ENCODE results near the gene TRRAP. TPM values are rescaled to one million over a fixed set of nuclear protein-coding genes. Genes with fewer than 3 reads are reported as not detected.

TRRAP gene
- total and polyA plus RNA-seq, 2 experiments from 2014 or later = 14.9 to 58.7 TPM

DNA sequence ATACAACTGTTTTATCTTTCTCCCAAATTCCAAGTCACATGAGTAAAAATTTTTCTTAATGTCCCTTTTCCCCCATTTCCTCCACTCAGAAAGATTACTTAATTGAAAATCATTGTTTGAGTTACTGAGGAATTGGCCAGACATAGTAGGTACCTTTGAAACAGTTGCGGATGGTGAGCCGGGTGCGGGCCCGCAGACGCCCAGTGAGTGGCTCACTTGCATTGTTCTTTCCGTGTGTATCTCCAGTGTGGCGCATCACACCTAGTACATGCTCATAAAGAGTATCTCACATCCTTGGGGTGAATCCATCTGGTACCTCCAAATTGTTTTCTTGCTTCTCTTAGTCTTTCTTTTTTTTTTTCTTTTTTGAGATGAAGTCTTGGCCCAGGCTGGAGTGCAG is 14.3 kb downstream of the TRRAP start:
- peaks cover 3% of the 10 kb centered on the region for H3K27me3 Mint-ChIP-seq (ENCODE audit: insufficient read depth, low read depth, poor library complexity)
- no peak overlapping the region for H3K4me3 Mint-ChIP-seq
- H3K36me3 Mint-ChIP-seq (ENCODE audit: low read depth) = peaks cover 80% of the 10 kb centered on the region
- Histone ChIP-seq H3K4me1 (ENCODE audit: insufficient read depth) (no peaks in the 10 kb centered on the region), H3K4me3 (no peak overlapping the region), H2AFZ (no peak overlapping the region), H3K79me2 (replicated peaks; ENCODE audit: insufficient read depth) (no peaks in the 10 kb centered on the region), H3K36me3 (ENCODE audit: insufficient read depth) (peaks cover 53% of the 10 kb centered on the region), H3F3A (replicated peaks; ENCODE audit: low read depth) (no peaks in the 10 kb centered on the region), H3K4me2 (no peak overlapping the region), H3K27me3 (ENCODE audit: insufficient read depth) (no peaks in the 10 kb centered on the region), H3K9me2 (ENCODE audit: insufficient read depth) (no peaks in the 10 kb centered on the region), H4K20me1 (replicated peaks; ENCODE audit: insufficient read depth) (peaks cover 34% of the 10 kb centered on the region; the same call in 1 of the 2 replicates), H3K27ac (ENCODE audit: low read depth) (no peak overlapping the region)
- H3K4me1 Mint-ChIP-seq = no peaks in the 10 kb centered on the region
- no peak for ATAC-seq
- DNase-seq (ENCODE audit: low spot score) = no peak
- TF ChIP-seq ZNF114 (CRISPR knock-in tag; IDR thresholded peaks at IDR 0.05) (no peak), ETS1 (IDR thresholded peaks at IDR 0.05) (no peak), EZH2phosphoT487 (IDR thresholded peaks at IDR 0.05; ENCODE audit: unreplicated experiment) (no peak), CTCF (conservative IDR thresholded peaks at IDR 0.05; ENCODE audit: low read depth in 2 of 2) (no peak), NANOG (IDR thresholded peaks at IDR 0.05; ENCODE audit: borderline replicate concordance) (no peak), JUNB (IDR thresholded peaks at IDR 0.05; ENCODE audit: unreplicated experiment) (no peak), REST (IDR thresholded peaks at IDR 0.05; ENCODE audit: unreplicated experiment) (no peak), CREB1 (CRISPR knock-in tag; IDR thresholded peaks at IDR 0.05; ENCODE audit: low read depth) (no peak), ZNF331 (CRISPR knock-in tag; IDR thresholded peaks at IDR 0.05; ENCODE audit: low read depth) (no peak)
- TF ChIP-seq, protein P1, sequence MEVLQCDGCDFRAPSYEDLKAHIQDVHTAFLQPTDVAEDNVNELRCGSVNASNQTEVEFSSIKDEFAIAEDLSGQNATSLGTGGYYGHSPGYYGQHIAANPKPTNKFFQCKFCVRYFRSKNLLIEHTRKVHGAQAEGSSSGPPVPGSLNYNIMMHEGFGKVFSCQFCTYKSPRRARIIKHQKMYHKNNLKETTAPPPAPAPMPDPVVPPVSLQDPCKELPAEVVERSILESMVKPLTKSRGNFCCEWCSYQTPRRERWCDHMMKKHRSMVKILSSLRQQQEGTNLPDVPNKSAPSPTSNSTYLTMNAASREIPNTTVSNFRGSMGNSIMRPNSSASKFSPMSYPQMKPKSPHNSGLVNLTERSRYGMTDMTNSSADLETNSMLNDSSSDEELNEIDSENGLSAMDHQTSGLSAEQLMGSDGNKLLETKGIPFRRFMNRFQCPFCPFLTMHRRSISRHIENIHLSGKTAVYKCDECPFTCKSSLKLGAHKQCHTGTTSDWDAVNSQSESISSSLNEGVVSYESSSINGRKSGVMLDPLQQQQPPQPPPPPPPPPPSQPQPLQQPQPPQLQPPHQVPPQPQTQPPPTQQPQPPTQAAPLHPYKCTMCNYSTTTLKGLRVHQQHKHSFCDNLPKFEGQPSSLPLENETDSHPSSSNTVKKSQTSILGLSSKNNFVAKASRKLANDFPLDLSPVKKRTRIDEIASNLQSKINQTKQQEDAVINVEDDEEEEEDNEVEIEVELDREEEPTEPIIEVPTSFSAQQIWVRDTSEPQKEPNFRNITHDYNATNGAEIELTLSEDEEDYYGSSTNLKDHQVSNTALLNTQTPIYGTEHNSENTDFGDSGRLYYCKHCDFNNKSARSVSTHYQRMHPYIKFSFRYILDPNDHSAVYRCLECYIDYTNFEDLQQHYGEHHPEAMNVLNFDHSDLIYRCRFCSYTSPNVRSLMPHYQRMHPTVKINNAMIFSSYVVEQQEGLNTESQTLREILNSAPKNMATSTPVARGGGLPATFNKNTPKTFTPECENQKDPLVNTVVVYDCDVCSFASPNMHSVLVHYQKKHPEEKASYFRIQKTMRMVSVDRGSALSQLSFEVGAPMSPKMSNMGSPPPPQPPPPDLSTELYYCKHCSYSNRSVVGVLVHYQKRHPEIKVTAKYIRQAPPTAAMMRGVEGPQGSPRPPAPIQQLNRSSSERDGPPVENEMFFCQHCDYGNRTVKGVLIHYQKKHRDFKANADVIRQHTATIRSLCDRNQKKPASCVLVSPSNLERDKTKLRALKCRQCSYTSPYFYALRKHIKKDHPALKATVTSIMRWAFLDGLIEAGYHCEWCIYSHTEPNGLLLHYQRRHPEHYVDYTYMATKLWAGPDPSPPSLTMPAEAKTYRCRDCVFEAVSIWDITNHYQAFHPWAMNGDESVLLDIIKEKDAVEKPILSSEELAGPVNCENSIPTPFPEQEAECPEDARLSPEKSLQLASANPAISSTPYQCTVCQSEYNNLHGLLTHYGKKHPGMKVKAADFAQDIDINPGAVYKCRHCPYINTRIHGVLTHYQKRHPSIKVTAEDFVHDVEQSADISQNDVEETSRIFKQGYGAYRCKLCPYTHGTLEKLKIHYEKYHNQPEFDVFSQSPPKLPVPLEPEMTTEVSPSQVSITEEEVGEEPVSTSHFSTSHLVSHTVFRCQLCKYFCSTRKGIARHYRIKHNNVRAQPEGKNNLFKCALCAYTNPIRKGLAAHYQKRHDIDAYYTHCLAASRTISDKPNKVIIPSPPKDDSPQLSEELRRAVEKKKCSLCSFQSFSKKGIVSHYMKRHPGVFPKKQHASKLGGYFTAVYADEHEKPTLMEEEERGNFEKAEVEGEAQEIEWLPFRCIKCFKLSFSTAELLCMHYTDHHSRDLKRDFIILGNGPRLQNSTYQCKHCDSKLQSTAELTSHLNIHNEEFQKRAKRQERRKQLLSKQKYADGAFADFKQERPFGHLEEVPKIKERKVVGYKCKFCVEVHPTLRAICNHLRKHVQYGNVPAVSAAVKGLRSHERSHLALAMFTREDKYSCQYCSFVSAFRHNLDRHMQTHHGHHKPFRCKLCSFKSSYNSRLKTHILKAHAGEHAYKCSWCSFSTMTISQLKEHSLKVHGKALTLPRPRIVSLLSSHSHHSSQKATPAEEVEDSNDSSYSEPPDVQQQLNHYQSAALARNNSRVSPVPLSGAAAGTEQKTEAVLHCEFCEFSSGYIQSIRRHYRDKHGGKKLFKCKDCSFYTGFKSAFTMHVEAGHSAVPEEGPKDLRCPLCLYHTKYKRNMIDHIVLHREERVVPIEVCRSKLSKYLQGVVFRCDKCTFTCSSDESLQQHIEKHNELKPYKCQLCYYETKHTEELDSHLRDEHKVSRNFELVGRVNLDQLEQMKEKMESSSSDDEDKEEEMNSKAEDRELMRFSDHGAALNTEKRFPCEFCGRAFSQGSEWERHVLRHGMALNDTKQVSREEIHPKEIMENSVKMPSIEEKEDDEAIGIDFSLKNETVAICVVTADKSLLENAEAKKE (CRISPR knock-in tag; IDR thresholded peaks at IDR 0.05) = no peak
- H3K27ac Mint-ChIP-seq = no peak overlapping the region
- H3K9me3 Mint-ChIP-seq = no peaks in the 10 kb centered on the region

All from GM23338 (cell line).